ENCODE measurements around the gene INPP5A. TPM values are rescaled to one million over a fixed set of nuclear protein-coding genes. Genes with fewer than 3 reads are reported as not detected.

INPP5A gene
- total RNA-seq, 1 donor from 2014 or later = 41.0 TPM

DNA sequence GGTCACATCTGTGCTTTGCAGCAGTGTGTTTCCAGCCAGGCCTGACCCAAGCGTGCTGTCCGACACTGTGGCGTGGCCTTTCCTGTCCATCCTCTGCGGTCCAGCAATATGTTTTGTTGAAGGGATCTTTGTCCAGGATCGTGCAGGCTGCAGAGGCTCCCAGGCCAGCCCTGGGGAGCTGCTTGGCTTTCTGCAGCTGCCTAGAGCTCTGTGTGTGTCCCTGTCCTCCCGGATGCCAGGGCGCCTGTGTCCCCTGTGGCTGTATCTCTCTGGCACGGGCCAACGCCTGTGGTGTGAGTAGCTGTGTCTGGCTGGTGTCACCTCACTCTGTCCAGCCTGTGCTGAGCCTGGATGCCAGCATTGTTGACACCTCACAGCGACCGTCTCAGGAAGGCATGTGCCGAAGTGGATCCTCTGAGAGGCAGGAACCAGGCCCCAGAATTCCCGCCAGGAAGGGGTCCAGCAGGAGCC lies 94.5 kb downstream of the INPP5A start:
- no peaks in the 10 kb centered on the region for H3K36me3 Mint-ChIP-seq
- H3K4me3 Mint-ChIP-seq = no peak overlapping the region
- no peaks in the 10 kb centered on the region for H3K9me3 Mint-ChIP-seq
- peak overlapping the region; percentile 73 for H3K27ac Mint-ChIP-seq
- no peak for DNase-seq (ENCODE audit: low spot score in 2 of 2, unreplicated experiment in 2 of 2)
- peaks cover 44% of the 10 kb centered on the region for H3K4me1 Mint-ChIP-seq
- TF ChIP-seq CTCF (IDR thresholded peaks at IDR 0.05; ENCODE audit: unreplicated experiment) = no peak
- H3K27me3 Mint-ChIP-seq (ENCODE audit: low read depth) = no peaks in the 10 kb centered on the region

DNA sequence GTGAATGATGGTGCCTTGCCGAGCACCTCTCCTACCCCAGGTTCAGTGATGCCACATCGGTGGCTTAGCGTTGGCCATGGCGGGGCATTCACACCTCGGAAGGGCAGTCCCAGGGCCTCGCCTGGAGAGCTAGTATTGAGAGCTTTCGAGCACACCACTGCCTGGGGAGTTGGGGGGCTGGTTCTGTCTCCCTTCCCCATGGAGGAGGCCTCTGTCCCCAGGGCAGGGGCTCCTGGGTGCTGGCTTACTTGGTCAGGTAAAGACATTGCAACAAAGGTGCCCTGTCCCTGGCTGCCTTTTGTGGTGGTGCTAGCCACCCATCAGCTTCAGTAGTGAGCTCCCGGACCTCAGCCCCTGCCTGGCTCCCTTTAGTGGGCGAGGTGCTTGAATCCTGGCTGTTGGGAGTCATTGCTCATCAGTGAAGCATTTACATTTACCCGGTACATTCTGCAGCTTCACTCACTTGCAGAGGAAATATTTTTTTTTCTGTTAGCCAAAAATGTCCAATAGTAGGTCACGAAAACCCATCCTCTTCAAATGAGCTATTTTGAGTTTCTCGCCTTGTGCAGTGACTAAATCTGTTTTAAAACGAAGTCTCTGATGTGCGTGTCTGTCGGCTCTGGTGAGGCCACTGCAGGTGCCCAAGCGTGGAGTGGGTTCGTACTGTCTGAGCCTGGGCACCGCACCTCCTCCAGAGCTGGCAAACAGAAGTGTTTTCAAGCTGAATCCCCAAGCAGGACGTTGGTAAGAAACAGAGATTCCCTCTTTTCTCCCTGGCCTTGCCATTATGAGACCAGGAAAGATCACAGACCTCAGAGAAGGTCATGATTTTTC lies 95.5 kb downstream of the INPP5A start:
- H3K4me3 Mint-ChIP-seq = no peak overlapping the region
- H3K27ac Mint-ChIP-seq = peak overlapping the region; percentile 21
- H3K9me3 Mint-ChIP-seq = no peaks in the 10 kb centered on the region
- H3K27me3 Mint-ChIP-seq (ENCODE audit: low read depth) = no peaks in the 10 kb centered on the region
- H3K4me1 Mint-ChIP-seq = peaks cover 39% of the 10 kb centered on the region
- TF ChIP-seq CTCF (IDR thresholded peaks at IDR 0.05; ENCODE audit: unreplicated experiment) = no peak
- no peak for DNase-seq (ENCODE audit: low spot score in 2 of 2, unreplicated experiment in 2 of 2)
- H3K36me3 Mint-ChIP-seq = no peaks in the 10 kb centered on the region

DNA sequence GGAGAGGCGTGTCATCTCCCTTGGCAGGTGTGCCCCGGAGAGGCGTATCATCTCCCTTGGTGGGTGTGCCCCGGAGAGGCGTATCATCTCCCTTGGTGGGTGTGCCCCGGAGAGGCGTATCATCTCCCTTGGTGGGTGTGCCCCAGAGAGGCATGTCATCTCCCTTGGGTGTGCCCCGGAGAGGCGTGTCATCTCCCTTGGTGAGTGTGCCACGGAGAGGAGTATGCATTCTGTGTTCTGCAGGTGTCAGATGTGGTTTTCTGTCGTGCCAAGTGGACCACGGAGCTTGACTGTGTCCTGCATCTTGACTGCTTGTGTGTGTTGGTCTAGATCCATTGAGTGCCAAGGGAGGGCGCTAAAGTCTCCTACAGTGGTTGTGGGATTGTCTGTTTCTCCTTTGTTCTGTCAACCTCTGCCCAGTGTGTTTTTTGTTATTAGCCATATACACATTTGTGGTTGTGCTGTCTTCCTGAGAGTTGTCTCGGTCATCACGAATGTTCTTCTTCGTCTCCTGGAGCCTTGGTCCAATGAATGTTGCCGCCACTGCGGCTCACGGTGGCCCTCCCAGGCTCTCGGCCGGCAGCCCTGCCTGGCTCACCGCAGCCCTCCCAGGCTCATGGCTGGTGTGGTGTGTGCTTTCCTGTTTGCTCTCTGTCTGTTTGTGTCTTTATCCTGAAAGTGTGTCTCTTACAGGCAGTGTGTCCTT lies 96.8 kb downstream of the INPP5A start:
- no peak for DNase-seq (ENCODE audit: low spot score in 2 of 2, unreplicated experiment in 2 of 2)
- no peak overlapping the region for H3K27ac Mint-ChIP-seq
- H3K4me1 Mint-ChIP-seq = peaks cover 28% of the 10 kb centered on the region
- no peaks in the 10 kb centered on the region for H3K9me3 Mint-ChIP-seq
- no peaks in the 10 kb centered on the region for H3K27me3 Mint-ChIP-seq (ENCODE audit: low read depth)
- H3K36me3 Mint-ChIP-seq = no peaks in the 10 kb centered on the region
- H3K4me3 Mint-ChIP-seq = no peak overlapping the region
- TF ChIP-seq CTCF (IDR thresholded peaks at IDR 0.05; ENCODE audit: unreplicated experiment) = no peak

GRCh38 chr10:132634947-132635271 lies 97.3 kb downstream of the INPP5A start:
- Mint-ChIP-seq H3K36me3 (peaks cover 4% of the 10 kb centered on the region), H3K27me3 (ENCODE audit: low read depth) (no peaks in the 10 kb centered on the region), H3K27ac (no peak overlapping the region), H3K9me3 (no peaks in the 10 kb centered on the region), H3K4me1 (peaks cover 22% of the 10 kb centered on the region), H3K4me3 (no peak overlapping the region)
- DNase-seq (ENCODE audit: low spot score in 2 of 2, unreplicated experiment in 2 of 2) = no peak
- TF ChIP-seq CTCF (IDR thresholded peaks at IDR 0.05; ENCODE audit: unreplicated experiment) = no peak

GRCh38 chr10:132636358-132636757 lies 98.8 kb downstream of the INPP5A start:
- no peak overlapping the region for H3K27ac Mint-ChIP-seq

More at GRCh38 chr10:132636358-132636757, 98.8 kb downstream of the INPP5A start:
- H3K27me3 Mint-ChIP-seq (ENCODE audit: low read depth) = no peaks in the 10 kb centered on the region
- peaks cover 16% of the 10 kb centered on the region for H3K4me1 Mint-ChIP-seq
- peaks cover 6% of the 10 kb centered on the region for H3K36me3 Mint-ChIP-seq
- DNase-seq (ENCODE audit: low spot score in 2 of 2, unreplicated experiment in 2 of 2) = no peak
- H3K9me3 Mint-ChIP-seq = no peaks in the 10 kb centered on the region
- no peak for TF ChIP-seq CTCF (IDR thresholded peaks at IDR 0.05; ENCODE audit: unreplicated experiment)
- H3K4me3 Mint-ChIP-seq = no peak overlapping the region

All from mesothelial cell of epicardium (in vitro differentiated cells).